CD4-positive, alpha-beta memory T cell (primary cell): ENCODE results near the gene PRELID3B. TPM values are rescaled to one million over a fixed set of nuclear protein-coding genes. Genes with fewer than 3 reads are reported as not detected.

ENCODE experiments used
- CTCF ChIA-PET: fragments of 350-600 bp; sonication (Branson Sonifier 250); formaldehyde crosslinking; loops from one replicate; lab custom pipeline; 2021; ENCODE audit warnings: inconsistent platforms; ENCODE audit not compliant: partially characterized antibody; lab: Charles Lee
- POLR2A ChIA-PET: fragments of 350-600 bp; sonication (Branson Sonifier 250); formaldehyde crosslinking; loops from one replicate; lab custom pipeline; 2021; ENCODE audit not compliant: partially characterized antibody; lab: Charles Lee
- DNase-seq, 5 donors: peaks; one replicate each; pipeline versions ENCODE4 v3.0.0 to v3.0.0-alpha.2; 2020 to 2022; ENCODE audit warnings: mixed read lengths in 1 of 5
- H3K27ac ChIP-seq: one replicate; pipeline ENCODE4 v1.7.0; 2013; ENCODE audit warnings: low read depth, low read length
- H3K27me3 ChIP-seq: 2 replicates; pipeline ENCODE4 v1.7.0; 2013; ENCODE audit warnings: mild to moderate bottlenecking, low read length, moderate library complexity; ENCODE audit not compliant: insufficient read depth
- H3K36me3 ChIP-seq: 2 replicates; pipeline ENCODE4 v1.7.0; 2013; ENCODE audit warnings: mild to moderate bottlenecking, low read length, moderate library complexity; ENCODE audit not compliant: insufficient read depth
- H3K4me1 ChIP-seq: 2 replicates; pipeline ENCODE4 v1.7.0; 2013; ENCODE audit warnings: mild to moderate bottlenecking, low read length, moderate library complexity; ENCODE audit not compliant: insufficient read depth
- H3K4me3 ChIP-seq, 2 donors: one replicate each; pipeline ENCODE4 v1.7.0; 2013; ENCODE audit warnings: low read length in 2 of 2, mild to moderate bottlenecking in 1 of 2
- H3K9me3 ChIP-seq, 2 donors: one replicate each; pipeline ENCODE4 v1.7.0; 2013; ENCODE audit warnings: low read length in 2 of 2, control low read depth in 1 of 2; ENCODE audit not compliant: control insufficient read depth in 1 of 2
- H3K27ac Mint-ChIP-seq, 7 donors: one replicate each; pipeline ENCODE4 v1.8.0; 2020 to 2021; ENCODE audit warnings: mixed read lengths in 7 of 7, mild to moderate bottlenecking in 6 of 7, inconsistent platforms in 3 of 7, moderate library complexity in 3 of 7
- H3K27me3 Mint-ChIP-seq, 2 donors: one replicate each; pipeline ENCODE4 v1.8.0; 2020 to 2021; ENCODE audit warnings: mixed read lengths in 2 of 2
- H3K36me3 Mint-ChIP-seq, 2 donors: one replicate each; pipeline ENCODE4 v1.8.0; 2020 to 2021; ENCODE audit warnings: mixed read lengths in 2 of 2, inconsistent platforms in 1 of 2, mild to moderate bottlenecking in 1 of 2
- H3K4me1 Mint-ChIP-seq, 4 donors: one replicate each; pipeline ENCODE4 v1.8.0; 2020 to 2021; ENCODE audit warnings: mixed read lengths in 4 of 4, mild to moderate bottlenecking in 1 of 4
- H3K4me3 Mint-ChIP-seq, 8 donors: one replicate each; pipeline ENCODE4 v1.8.0; 2020 to 2021; ENCODE audit warnings: mixed read lengths in 8 of 8, mild to moderate bottlenecking in 7 of 8, moderate library complexity in 6 of 8, inconsistent platforms in 3 of 8
- H3K9me3 Mint-ChIP-seq, 8 donors: one replicate each; pipeline ENCODE4 v1.8.0; 2020 to 2021; ENCODE audit warnings: mixed read lengths in 8 of 8, mild to moderate bottlenecking in 5 of 8, inconsistent platforms in 3 of 8, moderate library complexity in 1 of 8
- intact Hi-C: fragments of 100-400 bp; cut with micrococcal nuclease; formaldehyde crosslinking; loops from one replicate; pipeline ENCODE4 v1.15.1; 2023
- polyA plus RNA-seq, 2 donors: library from polyadenylated mRNA; unstranded; fragments of 300-500 nt; fragmentation: Illumina TruSeq; gene quantifications; one replicate each; pipeline ENCODE4 v1.2.3, GENCODE V29; 2021
- total RNA-seq, 2 experiments: library from RNA; stranded (reverse); gene quantifications; one replicate each; pipeline ENCODE4 v1.2.3, GENCODE V29; 2021

PRELID3B gene
- total and polyA plus RNA-seq, 4 experiments from 2014 or later: 35.7 to 54.7 (median 50.2) TPM

- POLR2A ChIA-PET: interaction anchor here (1.0 to 3.8 kb wide), 20 partner anchors 8 to 379 kb away, joined by 3 to 104 read pairs (median 12); partner anchors contain the start of genes NELFCD, PRELID3B, STX16 and ZNF831
- DNase-seq: no peak
- peak overlapping the region; percentile 82 for H3K27ac ChIP-seq
- H3K9me3 Mint-ChIP-seq: peaks cover 0 to 2% (median 0%) of the 10 kb centered on the region in 8 donors
- intact Hi-C loops: loop anchor here (5.0 to 10.0 kb wide), 3 partner anchors 131 to 1636 kb away; partner anchors contain the start of genes RAB22A, RBM38 and ZNF831
- CTCF ChIA-PET: interaction anchor here (0.8 to 2.0 kb wide), 7 partner anchors 10 to 176 kb away, joined by 3 to 6 read pairs (median 3); no protein-coding TSS in a partner anchor
- no peaks in the 10 kb centered on the region for H3K9me3 ChIP-seq
- H3K27me3 ChIP-seq: no peaks in the 10 kb centered on the region
- peak overlapping the region; percentile 91 to 97 (median 94) for H3K4me3 Mint-ChIP-seq
- peaks cover 50 to 75% of the 10 kb centered on the region in 2 donors for H3K36me3 Mint-ChIP-seq
- H3K36me3 ChIP-seq: peaks cover 50% of the 10 kb centered on the region
- peaks cover 61% of the 10 kb centered on the region for H3K4me1 ChIP-seq
- H3K4me3 ChIP-seq: peak overlapping the region; percentile 71 to 82
- peaks cover 48 to 69% (median 58%) of the 10 kb centered on the region in 4 donors for H3K4me1 Mint-ChIP-seq
- H3K27me3 Mint-ChIP-seq: no peaks in the 10 kb centered on the region
- H3K27ac Mint-ChIP-seq: peak overlapping the region; percentile 93 to 96 (median 96)
These were observed 11.5 kb downstream of the PRELID3B start for GRCh38 chr20:59030911-59031563.

- Histone ChIP-seq H3K4me3 (no peak overlapping the region), H3K4me1 (peaks cover 62% of the 10 kb centered on the region), H3K27me3 (no peaks in the 10 kb centered on the region), H3K36me3 (peaks cover 60% of the 10 kb centered on the region), H3K9me3 (no peaks in the 10 kb centered on the region), H3K27ac (peak overlapping the region; percentile 11)
- peak overlapping the region; percentile 40 to 86 (median 74) for H3K27ac Mint-ChIP-seq
- H3K36me3 Mint-ChIP-seq: peaks cover 57 to 77% of the 10 kb centered on the region in 2 donors
- H3K9me3 Mint-ChIP-seq: peaks cover 0 to 2% (median 0%) of the 10 kb centered on the region in 8 donors
- ChIA-PET POLR2A (interaction anchor here (0.6 to 1.0 kb wide), 2 partner anchors 18 to 47 kb away, joined by 3 read pairs; no protein-coding TSS in a partner anchor), CTCF (no interaction called here)
- peak overlapping the region; percentile 33 to 96 (median 54) for H3K4me3 Mint-ChIP-seq
- H3K27me3 Mint-ChIP-seq: no peaks in the 10 kb centered on the region
- intact Hi-C loops: no loop called here
- DNase-seq: no peak
- peaks cover 47 to 74% (median 61%) of the 10 kb centered on the region in 4 donors for H3K4me1 Mint-ChIP-seq
These were observed 13.8 kb downstream of the PRELID3B start for GRCh38 chr20:59028812-59029211.

GRCh38 chr20:59027741-59028320 is 14.8 kb downstream of the PRELID3B start:
- Mint-ChIP-seq H3K27me3 (no peaks in the 10 kb centered on the region), H3K36me3 (peaks cover 65 to 83% of the 10 kb centered on the region in 2 donors), H3K27ac (peak overlapping the region in 3 of 7 donors; percentile 31 to 86 (median 44)), H3K9me3 (peaks cover 0 to 2% (median 0%) of the 10 kb centered on the region in 8 donors), H3K4me1 (peaks cover 48 to 73% (median 60%) of the 10 kb centered on the region in 4 donors), H3K4me3 (peak overlapping the region in 2 of 8 donors; percentile 11 to 26)
- DNase-seq: no peak
- Histone ChIP-seq H3K27me3 (no peaks in the 10 kb centered on the region), H3K27ac (no peak overlapping the region), H3K9me3 (no peaks in the 10 kb centered on the region), H3K36me3 (peaks cover 69% of the 10 kb centered on the region), H3K4me3 (no peak overlapping the region), H3K4me1 (peaks cover 59% of the 10 kb centered on the region)
- POLR2A ChIA-PET: no interaction called here
- CTCF ChIA-PET: no interaction called here
- intact Hi-C loops: no loop called here

GRCh38 chr20:59026904-59027740 is 15.5 kb downstream of the PRELID3B start:
- H3K27me3 Mint-ChIP-seq: no peaks in the 10 kb centered on the region
- peak overlapping the region in 6 of 7 donors; percentile 26 to 44 (median 36) for H3K27ac Mint-ChIP-seq
- H3K4me1 ChIP-seq: peaks cover 55% of the 10 kb centered on the region
- H3K36me3 ChIP-seq: peaks cover 75% of the 10 kb centered on the region
- intact Hi-C loops: no loop called here
- CTCF ChIA-PET: interaction anchor here (1.9 kb wide), 1 partner anchor 160 kb away, joined by 4 read pairs; no protein-coding TSS in a partner anchor
- DNase-seq: no peak
- H3K4me3 ChIP-seq: no peak overlapping the region
- H3K27ac ChIP-seq: no peak overlapping the region
- H3K9me3 Mint-ChIP-seq: peaks cover 0 to 1% (median 0%) of the 10 kb centered on the region in 8 donors
- peaks cover 71 to 87% of the 10 kb centered on the region in 2 donors for H3K36me3 Mint-ChIP-seq
- H3K4me3 Mint-ChIP-seq: peak overlapping the region in 5 of 8 donors; percentile 0 to 33 (median 11)
- peaks cover 48 to 69% (median 57%) of the 10 kb centered on the region in 4 donors for H3K4me1 Mint-ChIP-seq
- H3K9me3 ChIP-seq: no peaks in the 10 kb centered on the region
- H3K27me3 ChIP-seq: no peaks in the 10 kb centered on the region
- POLR2A ChIA-PET: no interaction called here

GRCh38 chr20:59025511-59025910 is 17.1 kb downstream of the PRELID3B start:
- Mint-ChIP-seq H3K4me1 (peaks cover 41 to 59% (median 47%) of the 10 kb centered on the region in 4 donors), H3K27me3 (no peaks in the 10 kb centered on the region), H3K36me3 (peaks cover 67 to 79% of the 10 kb centered on the region in 2 donors), H3K9me3 (no peaks in the 10 kb centered on the region), H3K27ac (peak overlapping the region in 1 of 7 donors; percentile 42), H3K4me3 (no peak overlapping the region)
- intact Hi-C loops: no loop called here
- ChIA-PET POLR2A (no interaction called here), CTCF (interaction anchor here (1.9 kb wide), 1 partner anchor 158 kb away, joined by 4 read pairs; no protein-coding TSS in a partner anchor)
- H3K4me3 ChIP-seq: no peak overlapping the region
- peaks cover 79% of the 10 kb centered on the region for H3K36me3 ChIP-seq
- H3K4me1 ChIP-seq: peaks cover 45% of the 10 kb centered on the region
- DNase-seq: no peak
- no peaks in the 10 kb centered on the region for H3K9me3 ChIP-seq
- H3K27me3 ChIP-seq: no peaks in the 10 kb centered on the region
- no peak overlapping the region for H3K27ac ChIP-seq

GRCh38 chr20:59025086-59025485 is 17.5 kb downstream of the PRELID3B start:
- no peak for DNase-seq
- intact Hi-C loops: no loop called here
- Mint-ChIP-seq H3K36me3 (peaks cover 64 to 75% of the 10 kb centered on the region in 2 donors), H3K4me3 (no peak overlapping the region), H3K27ac (peak overlapping the region in 1 of 7 donors; percentile 42), H3K9me3 (no peaks in the 10 kb centered on the region), H3K4me1 (peaks cover 37 to 55% (median 43%) of the 10 kb centered on the region in 4 donors), H3K27me3 (no peaks in the 10 kb centered on the region)
- no peak overlapping the region for H3K27ac ChIP-seq
- no peaks in the 10 kb centered on the region for H3K27me3 ChIP-seq
- ChIA-PET CTCF (interaction anchor here (1.9 kb wide), 1 partner anchor 158 kb away, joined by 4 read pairs; no protein-coding TSS in a partner anchor), POLR2A (interaction anchor here (0.9 kb wide), 1 partner anchor 20 kb away, joined by 3 read pairs; no protein-coding TSS in a partner anchor)
- peaks cover 41% of the 10 kb centered on the region for H3K4me1 ChIP-seq
- H3K36me3 ChIP-seq: peaks cover 77% of the 10 kb centered on the region
- no peak overlapping the region for H3K4me3 ChIP-seq
- H3K9me3 ChIP-seq: no peaks in the 10 kb centered on the region
